Measurements from ENCODE around the gene DDC. TPM values are rescaled to one million over a fixed set of nuclear protein-coding genes. Genes with fewer than 3 reads are reported as not detected.

DDC gene
- total RNA-seq, 1 experiment from 2014 or later: not detected

DNA sequence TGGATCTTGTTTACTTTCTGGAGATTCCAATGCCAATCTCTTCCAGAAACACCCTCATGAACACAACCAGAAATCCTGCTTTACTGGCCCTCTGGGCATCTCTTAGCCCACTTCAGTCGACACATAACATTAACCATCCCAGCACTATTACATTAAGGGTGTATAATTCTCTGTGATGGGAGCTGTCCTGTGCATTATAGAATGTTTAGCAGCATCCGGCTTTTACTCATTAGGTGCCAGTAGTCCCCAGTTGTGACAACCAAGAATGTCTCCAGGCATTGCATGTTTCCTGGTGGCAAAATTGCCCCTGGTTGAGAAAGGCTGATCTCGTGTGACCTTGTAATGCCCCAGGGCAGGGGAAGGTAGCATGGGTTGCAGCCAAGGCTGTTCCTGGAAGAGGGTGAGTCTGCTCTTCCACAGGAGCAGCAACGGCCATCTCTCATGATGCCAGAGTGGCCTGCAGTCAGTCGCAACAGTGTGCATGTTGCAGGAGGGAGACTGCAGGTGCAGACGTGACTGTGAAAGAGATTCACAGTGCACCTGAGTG is 2.6 kb upstream of the DDC start:
- BruUV-seq (replicated peaks): no TSS peak
- ATAC-seq (no peak), DNase-seq (ENCODE audit: low read depth, low spot score) (no peak)
- ChIA-PET RAD21 (ENCODE audit: low non-redundant PET in 1 of 2, low total read pairs in 2 of 2, uncharacterized antibody in 2 of 2, unreplicated experiment in 2 of 2) (no interaction called here), POLR2A (no interaction called here), CTCF (no interaction called here)
- intact Hi-C loops (cut with micrococcal nuclease): no loop called here
- no peaks in the 10 kb centered on the region for H3K4me1 ChIP-seq (ENCODE audit: control insufficient read depth in 1 of 2, insufficient read depth in 2 of 2, low read length in 2 of 2)
- H3K27ac ChIP-seq (ENCODE audit: low read depth, low read length): no peak overlapping the region
- H3K27me3 ChIP-seq (ENCODE audit: insufficient read depth, low read length): peaks cover 16% of the 10 kb centered on the region
- no peaks in the 10 kb centered on the region for H3K79me2 ChIP-seq (ENCODE audit: insufficient read depth, low read length)
- no peak overlapping the region for H3K4me3 ChIP-seq (replicated peaks in 1 of 2; ENCODE audit: low read depth in 1 of 2, low read length in 2 of 2)
- no peak overlapping the region for H3K4me2 ChIP-seq (ENCODE audit: low read length)
- H3K36me3 ChIP-seq (ENCODE audit: control insufficient read depth in 1 of 2, insufficient read depth in 2 of 2, low read length in 2 of 2): no peaks in the 10 kb centered on the region
- H3K9me3 ChIP-seq (ENCODE audit: control insufficient read depth in 1 of 2, insufficient read depth in 1 of 2, low read depth in 1 of 2, low read length in 2 of 2): no peaks in the 10 kb centered on the region
- no peaks in the 10 kb centered on the region for H3K9me2 ChIP-seq (ENCODE audit: insufficient read depth)
- H3K9ac ChIP-seq (ENCODE audit: low read length): no peak overlapping the region
- no peaks in the 10 kb centered on the region for H4K20me1 ChIP-seq (ENCODE audit: insufficient read depth)
- TF ChIP-seq, protein P1, sequence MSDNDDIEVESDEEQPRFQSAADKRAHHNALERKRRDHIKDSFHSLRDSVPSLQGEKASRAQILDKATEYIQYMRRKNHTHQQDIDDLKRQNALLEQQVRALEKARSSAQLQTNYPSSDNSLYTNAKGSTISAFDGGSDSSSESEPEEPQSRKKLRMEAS (IDR thresholded peaks at IDR 0.05): no peak
- TF ChIP-seq, protein P2, sequence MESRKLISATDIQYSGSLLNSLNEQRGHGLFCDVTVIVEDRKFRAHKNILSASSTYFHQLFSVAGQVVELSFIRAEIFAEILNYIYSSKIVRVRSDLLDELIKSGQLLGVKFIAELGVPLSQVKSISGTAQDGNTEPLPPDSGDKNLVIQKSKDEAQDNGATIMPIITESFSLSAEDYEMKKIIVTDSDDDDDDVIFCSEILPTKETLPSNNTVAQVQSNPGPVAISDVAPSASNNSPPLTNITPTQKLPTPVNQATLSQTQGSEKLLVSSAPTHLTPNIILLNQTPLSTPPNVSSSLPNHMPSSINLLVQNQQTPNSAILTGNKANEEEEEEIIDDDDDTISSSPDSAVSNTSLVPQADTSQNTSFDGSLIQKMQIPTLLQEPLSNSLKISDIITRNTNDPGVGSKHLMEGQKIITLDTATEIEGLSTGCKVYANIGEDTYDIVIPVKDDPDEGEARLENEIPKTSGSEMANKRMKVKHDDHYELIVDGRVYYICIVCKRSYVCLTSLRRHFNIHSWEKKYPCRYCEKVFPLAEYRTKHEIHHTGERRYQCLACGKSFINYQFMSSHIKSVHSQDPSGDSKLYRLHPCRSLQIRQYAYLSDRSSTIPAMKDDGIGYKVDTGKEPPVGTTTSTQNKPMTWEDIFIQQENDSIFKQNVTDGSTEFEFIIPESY (IDR thresholded peaks at IDR 0.05; ENCODE audit: extremely low read depth, insufficient replicate concordance, low read length): no peak
- TF ChIP-seq SRF (IDR thresholded peaks at IDR 0.05; ENCODE audit: low read depth) (no peak), EGR1 (IDR thresholded peaks at IDR 0.05; ENCODE audit: low read depth) (no peak), POLR2A (IDR thresholded peaks at IDR 0.05; ENCODE audit: borderline replicate concordance, extremely low read depth, insufficient read depth, insufficient read length) (no peak), YY1 (IDR thresholded peaks at IDR 0.05; ENCODE audit: extremely low read depth, insufficient replicate concordance, low read depth, low read length) (no peak), RAD21 (IDR thresholded peaks at IDR 0.05; ENCODE audit: low read depth) (no peak), ZFX (IDR thresholded peaks at IDR 0.05) (no peak), POLR2AphosphoS5 (IDR thresholded peaks at IDR 0.05; ENCODE audit: low read depth, low read length) (no peak), EZH2 (IDR thresholded peaks at IDR 0.05) (no peak), EZH2phosphoT487 (IDR thresholded peaks at IDR 0.05; ENCODE audit: borderline replicate concordance) (no peak), CBX3 (IDR thresholded peaks at IDR 0.05; ENCODE audit: low read depth) (no peak), JUND (IDR thresholded peaks at IDR 0.05) (no peak), CEBPB (IDR thresholded peaks at IDR 0.05; ENCODE audit: low read depth) (no peak)
- TF ChIP-seq, protein P3, sequence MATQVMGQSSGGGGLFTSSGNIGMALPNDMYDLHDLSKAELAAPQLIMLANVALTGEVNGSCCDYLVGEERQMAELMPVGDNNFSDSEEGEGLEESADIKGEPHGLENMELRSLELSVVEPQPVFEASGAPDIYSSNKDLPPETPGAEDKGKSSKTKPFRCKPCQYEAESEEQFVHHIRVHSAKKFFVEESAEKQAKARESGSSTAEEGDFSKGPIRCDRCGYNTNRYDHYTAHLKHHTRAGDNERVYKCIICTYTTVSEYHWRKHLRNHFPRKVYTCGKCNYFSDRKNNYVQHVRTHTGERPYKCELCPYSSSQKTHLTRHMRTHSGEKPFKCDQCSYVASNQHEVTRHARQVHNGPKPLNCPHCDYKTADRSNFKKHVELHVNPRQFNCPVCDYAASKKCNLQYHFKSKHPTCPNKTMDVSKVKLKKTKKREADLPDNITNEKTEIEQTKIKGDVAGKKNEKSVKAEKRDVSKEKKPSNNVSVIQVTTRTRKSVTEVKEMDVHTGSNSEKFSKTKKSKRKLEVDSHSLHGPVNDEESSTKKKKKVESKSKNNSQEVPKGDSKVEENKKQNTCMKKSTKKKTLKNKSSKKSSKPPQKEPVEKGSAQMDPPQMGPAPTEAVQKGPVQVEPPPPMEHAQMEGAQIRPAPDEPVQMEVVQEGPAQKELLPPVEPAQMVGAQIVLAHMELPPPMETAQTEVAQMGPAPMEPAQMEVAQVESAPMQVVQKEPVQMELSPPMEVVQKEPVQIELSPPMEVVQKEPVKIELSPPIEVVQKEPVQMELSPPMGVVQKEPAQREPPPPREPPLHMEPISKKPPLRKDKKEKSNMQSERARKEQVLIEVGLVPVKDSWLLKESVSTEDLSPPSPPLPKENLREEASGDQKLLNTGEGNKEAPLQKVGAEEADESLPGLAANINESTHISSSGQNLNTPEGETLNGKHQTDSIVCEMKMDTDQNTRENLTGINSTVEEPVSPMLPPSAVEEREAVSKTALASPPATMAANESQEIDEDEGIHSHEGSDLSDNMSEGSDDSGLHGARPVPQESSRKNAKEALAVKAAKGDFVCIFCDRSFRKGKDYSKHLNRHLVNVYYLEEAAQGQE (IDR thresholded peaks at IDR 0.05; ENCODE audit: low read depth): no peak
- TF ChIP-seq, protein P4, sequence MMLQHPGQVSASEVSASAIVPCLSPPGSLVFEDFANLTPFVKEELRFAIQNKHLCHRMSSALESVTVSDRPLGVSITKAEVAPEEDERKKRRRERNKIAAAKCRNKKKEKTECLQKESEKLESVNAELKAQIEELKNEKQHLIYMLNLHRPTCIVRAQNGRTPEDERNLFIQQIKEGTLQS (IDR thresholded peaks at IDR 0.05): no peak
- TF ChIP-seq, protein P5, sequence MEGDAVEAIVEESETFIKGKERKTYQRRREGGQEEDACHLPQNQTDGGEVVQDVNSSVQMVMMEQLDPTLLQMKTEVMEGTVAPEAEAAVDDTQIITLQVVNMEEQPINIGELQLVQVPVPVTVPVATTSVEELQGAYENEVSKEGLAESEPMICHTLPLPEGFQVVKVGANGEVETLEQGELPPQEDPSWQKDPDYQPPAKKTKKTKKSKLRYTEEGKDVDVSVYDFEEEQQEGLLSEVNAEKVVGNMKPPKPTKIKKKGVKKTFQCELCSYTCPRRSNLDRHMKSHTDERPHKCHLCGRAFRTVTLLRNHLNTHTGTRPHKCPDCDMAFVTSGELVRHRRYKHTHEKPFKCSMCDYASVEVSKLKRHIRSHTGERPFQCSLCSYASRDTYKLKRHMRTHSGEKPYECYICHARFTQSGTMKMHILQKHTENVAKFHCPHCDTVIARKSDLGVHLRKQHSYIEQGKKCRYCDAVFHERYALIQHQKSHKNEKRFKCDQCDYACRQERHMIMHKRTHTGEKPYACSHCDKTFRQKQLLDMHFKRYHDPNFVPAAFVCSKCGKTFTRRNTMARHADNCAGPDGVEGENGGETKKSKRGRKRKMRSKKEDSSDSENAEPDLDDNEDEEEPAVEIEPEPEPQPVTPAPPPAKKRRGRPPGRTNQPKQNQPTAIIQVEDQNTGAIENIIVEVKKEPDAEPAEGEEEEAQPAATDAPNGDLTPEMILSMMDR (IDR thresholded peaks at IDR 0.05 in 2 of 3, conservative IDR thresholded peaks at IDR 0.05 in 1 of 3; ENCODE audit: borderline replicate concordance in 1 of 3, insufficient read depth in 1 of 3, low read depth in 2 of 3, low read length in 2 of 3): no peak
- no peak overlapping the region for H2AFZ ChIP-seq (ENCODE audit: low read depth, low read length, poor library complexity, severe bottlenecking)

All from HCT116 (cell line).